ENCODE measurements around the gene GTSF1L. TPM values are rescaled to one million over a fixed set of nuclear protein-coding genes. Genes with fewer than 3 reads are reported as not detected.

The GTSF1L gene
- polyA plus RNA-seq, 2 of the 4 experiments (the other 2 are of a cell fraction) = not detected

DNA sequence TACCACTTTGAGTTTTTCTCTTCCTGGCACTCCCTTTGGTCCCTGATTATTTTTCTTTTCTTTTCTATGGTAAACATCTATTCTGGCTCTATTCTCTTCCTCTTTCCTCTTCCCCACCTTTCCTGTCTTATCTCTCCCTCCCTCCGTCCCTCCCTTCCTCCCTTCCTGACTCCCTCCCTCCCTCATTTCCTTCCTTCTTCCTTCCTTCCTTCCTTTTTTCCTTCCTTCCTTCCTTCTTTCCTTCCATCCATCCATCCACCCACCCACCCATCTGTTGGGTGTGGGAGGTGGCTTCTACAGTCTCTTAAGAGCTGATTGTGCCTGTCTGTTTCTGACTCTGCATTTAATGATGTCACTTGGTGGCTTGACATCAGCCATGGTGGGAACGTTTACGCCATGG, 43.5 kb upstream of the GTSF1L start (continued):
- no peak for TF ChIP-seq TFCP2L1 (CRISPR knock-in tag; IDR thresholded peaks at IDR 0.05)
- TF ChIP-seq CBX2 (IDR thresholded peaks at IDR 0.05; ENCODE audit: borderline replicate concordance, low read depth) = no peak

DNA sequence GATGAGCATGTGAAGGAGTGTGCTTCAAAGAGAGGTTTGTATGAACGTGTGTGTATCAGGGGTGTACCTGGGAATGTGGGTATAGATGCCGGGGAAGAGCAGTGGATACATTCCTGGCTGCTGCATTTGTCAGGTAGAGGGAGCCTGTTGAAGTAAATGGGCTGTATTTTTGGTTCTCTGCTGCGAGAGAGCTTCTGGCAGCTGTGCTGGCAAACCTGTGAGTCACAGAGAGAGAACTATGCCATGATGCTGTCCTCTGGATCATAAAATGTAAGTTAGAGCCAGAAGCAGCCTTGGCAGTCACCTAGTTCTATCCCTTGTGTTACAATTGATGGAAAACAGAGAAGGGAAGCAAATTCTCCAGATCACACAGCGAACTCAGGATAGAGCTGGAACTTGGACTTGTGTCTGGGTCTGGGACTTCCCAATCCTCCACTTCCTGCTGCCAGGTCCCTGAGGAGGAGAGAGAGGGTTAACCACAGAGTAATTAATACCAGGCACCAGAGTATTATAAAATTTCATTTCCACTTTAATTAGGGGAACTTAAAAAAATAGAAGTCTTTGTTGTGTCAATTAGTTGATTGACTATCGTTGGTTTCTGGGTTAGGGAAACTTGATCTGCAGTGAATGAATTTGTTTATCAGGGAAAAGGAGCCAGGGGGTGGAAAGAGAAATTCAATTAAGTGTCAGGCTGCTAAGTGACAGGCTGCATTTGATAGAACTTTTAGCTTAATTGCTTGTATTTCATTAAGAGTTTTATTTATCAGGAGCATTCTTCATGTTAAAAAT, 41.1 kb upstream of the GTSF1L start:
- 19% methylated on average over 5 of the region's 5 CpGs for WGBS (ENCODE audit: missing lambda C conversion rate)
- FAIRE-seq (no peak), DNase-seq (ENCODE audit: low read depth in 1 of 2, low spot score in 1 of 2) (no peak), ATAC-seq (peak; percentile 51 to 72; a peak in 5 of 6 replicates)
- Histone ChIP-seq H3K4me2 (no peak overlapping the region), H3K9me3 (no peaks in the 10 kb centered on the region), H3K4me1 (no peaks in the 10 kb centered on the region), H3K27ac (no peak overlapping the region), H3K4me3 (no peak overlapping the region)
- CTCF ChIA-PET = interaction anchor here (1.1 to 1.8 kb wide), 3 partner anchors 18 to 314 kb away, joined by 3 to 8 read pairs (median 3); no protein-coding TSS in a partner anchor
- POLR2A ChIA-PET = no interaction called here
- no peak for TF ChIP-seq EHF (CRISPR knock-in tag; IDR thresholded peaks at IDR 0.05)
- no peak for TF ChIP-seq ZFP36 (IDR thresholded peaks at IDR 0.05; ENCODE audit: borderline replicate concordance, partially characterized antibody)
- TF ChIP-seq, protein P1, sequence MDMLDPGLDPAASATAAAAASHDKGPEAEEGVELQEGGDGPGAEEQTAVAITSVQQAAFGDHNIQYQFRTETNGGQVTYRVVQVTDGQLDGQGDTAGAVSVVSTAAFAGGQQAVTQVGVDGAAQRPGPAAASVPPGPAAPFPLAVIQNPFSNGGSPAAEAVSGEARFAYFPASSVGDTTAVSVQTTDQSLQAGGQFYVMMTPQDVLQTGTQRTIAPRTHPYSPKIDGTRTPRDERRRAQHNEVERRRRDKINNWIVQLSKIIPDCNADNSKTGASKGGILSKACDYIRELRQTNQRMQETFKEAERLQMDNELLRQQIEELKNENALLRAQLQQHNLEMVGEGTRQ (IDR thresholded peaks at IDR 0.05) = no peak
- TF ChIP-seq JUNB (IDR thresholded peaks at IDR 0.05) = no peak
- TF ChIP-seq EHMT2 (IDR thresholded peaks at IDR 0.05; ENCODE audit: low read depth) = no peak
- TF ChIP-seq HOXA7 (CRISPR knock-in tag; IDR thresholded peaks at IDR 0.05) = no peak
- no peak for TF ChIP-seq BHLHE40 (IDR thresholded peaks at IDR 0.05; ENCODE audit: low read depth, low read length)
- no peak for TF ChIP-seq CHD2 (IDR thresholded peaks at IDR 0.05; ENCODE audit: low read length, partially characterized antibody)
- no peak for TF ChIP-seq SREBF2 (IDR thresholded peaks at IDR 0.05)
- TF ChIP-seq GATA3 (IDR thresholded peaks at IDR 0.05; ENCODE audit: borderline replicate concordance) = no peak

DNA sequence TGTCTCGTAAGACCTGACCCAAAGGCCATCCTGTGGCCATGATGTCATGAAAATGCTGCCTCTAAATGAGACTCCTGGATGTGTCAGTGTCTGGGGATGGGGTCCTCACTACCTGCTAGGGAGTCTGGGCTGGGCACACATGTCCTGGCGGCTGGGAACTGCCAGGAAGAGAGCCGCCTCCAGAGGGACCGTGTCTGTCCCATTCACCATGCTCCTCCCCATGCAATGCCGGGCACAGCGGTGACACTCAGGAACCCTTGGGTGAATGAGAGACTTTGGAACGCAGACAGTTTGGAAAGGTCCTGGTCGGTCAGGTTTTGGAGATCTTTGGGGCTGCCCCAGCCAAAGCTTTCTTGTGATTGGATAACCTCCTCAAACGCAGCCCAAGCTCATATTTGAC, 40.1 kb upstream of the GTSF1L start:
- TF ChIP-seq JUN (IDR thresholded peaks at IDR 0.05) = no peak
- H3K4me1 ChIP-seq = no peaks in the 10 kb centered on the region
- ChIA-PET CTCF (interaction anchor here (0.6 to 6.0 kb wide), 3 partner anchors 17 to 315 kb away, joined by 3 to 43 read pairs (median 3); no protein-coding TSS in a partner anchor), POLR2A (no interaction called here)
- H3K4me2 ChIP-seq = no peak overlapping the region
- ATAC-seq = peak; percentile 45 to 51; a peak in 4 of 6 replicates
- H3K9me3 ChIP-seq = no peaks in the 10 kb centered on the region
- no peak overlapping the region for H3K27ac ChIP-seq
- 24% methylated on average over 8 of the region's 9 CpGs for WGBS (ENCODE audit: missing lambda C conversion rate)
- no peak for FAIRE-seq
- no peak overlapping the region for H3K4me3 ChIP-seq
- no peak for DNase-seq (ENCODE audit: low read depth in 1 of 2, low spot score in 1 of 2)

DNA sequence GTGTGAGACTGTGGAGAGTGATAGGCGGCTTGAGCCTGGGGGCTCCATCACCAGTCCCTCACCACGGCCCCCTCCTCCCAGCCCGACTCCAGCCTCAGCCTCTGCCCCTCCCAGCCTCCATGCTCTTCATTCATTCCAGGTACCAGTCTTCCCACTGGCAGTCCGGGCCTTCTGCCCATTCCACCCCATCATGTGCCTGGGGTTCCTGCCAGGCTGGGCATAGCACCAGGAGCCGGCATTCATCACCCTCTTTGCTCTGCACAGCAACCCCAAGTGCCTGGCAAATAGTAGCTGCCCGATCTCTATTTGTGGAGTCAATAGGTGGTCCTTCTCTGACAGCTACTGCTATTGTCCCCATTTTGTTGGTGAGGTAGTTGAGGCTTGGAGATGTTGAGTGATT, 39.6 kb upstream of the GTSF1L start:
- WGBS (ENCODE audit: missing lambda C conversion rate) = 17% methylated on average over 6 of the region's 6 CpGs
- no peak overlapping the region for H3K4me2 ChIP-seq
- no peaks in the 10 kb centered on the region for H3K9me3 ChIP-seq
- no peak for TF ChIP-seq NR3C1 (IDR thresholded peaks at IDR 0.05)
- TF ChIP-seq RAD21 (conservative IDR thresholded peaks at IDR 0.05 in 1 of 2, IDR thresholded peaks at IDR 0.05 in 1 of 2) = no peak
- TF ChIP-seq, protein P2, sequence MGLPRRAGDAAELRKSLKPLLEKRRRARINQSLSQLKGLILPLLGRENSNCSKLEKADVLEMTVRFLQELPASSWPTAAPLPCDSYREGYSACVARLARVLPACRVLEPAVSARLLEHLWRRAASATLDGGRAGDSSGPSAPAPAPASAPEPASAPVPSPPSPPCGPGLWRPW (IDR thresholded peaks at IDR 0.05) = no peak
- TF ChIP-seq BHLHE40 (IDR thresholded peaks at IDR 0.05; ENCODE audit: low read depth, low read length) = no peak
- TF ChIP-seq EHF (CRISPR knock-in tag; IDR thresholded peaks at IDR 0.05) = no peak
- TF ChIP-seq ZSCAN20 (CRISPR knock-in tag; IDR thresholded peaks at IDR 0.05) = no peak
- TF ChIP-seq RCOR1 (IDR thresholded peaks at IDR 0.05; ENCODE audit: low read depth, low read length) = no peak
- TF ChIP-seq, protein P3, sequence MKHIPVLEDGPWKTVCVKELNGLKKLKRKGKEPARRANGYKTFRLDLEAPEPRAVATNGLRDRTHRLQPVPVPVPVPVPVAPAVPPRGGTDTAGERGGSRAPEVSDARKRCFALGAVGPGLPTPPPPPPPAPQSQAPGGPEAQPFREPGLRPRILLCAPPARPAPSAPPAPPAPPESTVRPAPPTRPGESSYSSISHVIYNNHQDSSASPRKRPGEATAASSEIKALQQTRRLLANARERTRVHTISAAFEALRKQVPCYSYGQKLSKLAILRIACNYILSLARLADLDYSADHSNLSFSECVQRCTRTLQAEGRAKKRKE (CRISPR knock-in tag; IDR thresholded peaks at IDR 0.05; ENCODE audit: low read depth) = no peak
- TF ChIP-seq, protein P4, sequence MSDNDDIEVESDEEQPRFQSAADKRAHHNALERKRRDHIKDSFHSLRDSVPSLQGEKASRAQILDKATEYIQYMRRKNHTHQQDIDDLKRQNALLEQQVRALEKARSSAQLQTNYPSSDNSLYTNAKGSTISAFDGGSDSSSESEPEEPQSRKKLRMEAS (IDR thresholded peaks at IDR 0.05) = no peak
- TF ChIP-seq JUN (IDR thresholded peaks at IDR 0.05) = no peak
- no peak for TF ChIP-seq EHMT2 (IDR thresholded peaks at IDR 0.05; ENCODE audit: low read depth)
- TF ChIP-seq, protein P5, sequence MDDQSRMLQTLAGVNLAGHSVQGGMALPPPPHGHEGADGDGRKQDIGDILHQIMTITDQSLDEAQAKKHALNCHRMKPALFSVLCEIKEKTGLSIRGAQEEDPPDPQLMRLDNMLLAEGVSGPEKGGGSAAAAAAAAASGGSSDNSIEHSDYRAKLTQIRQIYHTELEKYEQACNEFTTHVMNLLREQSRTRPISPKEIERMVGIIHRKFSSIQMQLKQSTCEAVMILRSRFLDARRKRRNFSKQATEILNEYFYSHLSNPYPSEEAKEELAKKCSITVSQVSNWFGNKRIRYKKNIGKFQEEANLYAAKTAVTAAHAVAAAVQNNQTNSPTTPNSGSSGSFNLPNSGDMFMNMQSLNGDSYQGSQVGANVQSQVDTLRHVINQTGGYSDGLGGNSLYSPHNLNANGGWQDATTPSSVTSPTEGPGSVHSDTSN (IDR thresholded peaks at IDR 0.05) = no peak
- TF ChIP-seq RARB (CRISPR knock-in tag; IDR thresholded peaks at IDR 0.05) = no peak
- no peak for TF ChIP-seq ZC3H11A (IDR thresholded peaks at IDR 0.05)
- H3K4me1 ChIP-seq = no peaks in the 10 kb centered on the region
- H3K27ac ChIP-seq = no peak overlapping the region
- no peak overlapping the region for H3K4me3 ChIP-seq
- ChIA-PET CTCF (interaction anchor here (0.6 to 6.0 kb wide), 4 partner anchors 16 to 315 kb away, joined by 3 to 43 read pairs (median 4); no protein-coding TSS in a partner anchor), POLR2A (no interaction called here)
- DNase-seq (ENCODE audit: low read depth in 1 of 2, low spot score in 1 of 2) (no peak), ATAC-seq (no peak; a peak in 1 of 6 replicates), FAIRE-seq (no peak)

Measured in A549 (cell line).